HG03432 (cell line): ENCODE data around the gene TNRC18.
"Not testable (repeated sequence)": the region's sequence is repeated elsewhere in the genome, so short reads cannot be mapped to it uniquely, and the experiment has no call there.

ENCODE experiments used
- ATAC-seq: cut with Tn5 transposase; IDR thresholded peaks from one replicate; pipeline ENCODE4 v1.9.1; 2021; ENCODE audit warnings: mild to moderate bottlenecking, moderate library complexity; ENCODE audit not compliant: unreplicated experiment

TNRC18 gene

GRCh38 chr7:5279734-5280133 lies 143.9 kb downstream of the TNRC18 start:
- ATAC-seq: no peak

DNA sequence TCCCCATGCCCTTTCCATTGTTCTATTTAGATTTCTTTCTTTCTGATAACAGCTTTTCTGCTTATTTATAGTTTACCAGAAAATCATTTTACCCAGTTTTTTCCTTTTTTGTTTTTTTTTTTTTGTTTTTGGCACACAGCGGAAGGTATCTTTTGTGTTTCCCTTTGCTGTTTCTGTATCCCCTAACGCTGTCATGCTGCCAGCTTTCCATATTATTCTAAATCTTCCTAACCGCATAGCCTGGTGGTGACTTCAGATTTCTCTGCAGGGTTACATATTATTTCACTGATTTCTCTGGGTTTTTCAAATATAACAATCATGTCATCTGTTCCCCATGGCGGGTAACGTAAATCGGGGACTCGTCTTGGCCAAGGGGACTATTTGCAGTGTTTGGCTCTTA lies 144.9 kb downstream of the TNRC18 start:
- ATAC-seq: no peak

- no peak for ATAC-seq
Observed at GRCh38 chr7:5276611-5277010, 147.0 kb downstream of the TNRC18 start.

- not testable (repeated sequence) for ATAC-seq
Observed at GRCh38 chr7:5276123-5276522, 147.5 kb downstream of the TNRC18 start.

DNA sequence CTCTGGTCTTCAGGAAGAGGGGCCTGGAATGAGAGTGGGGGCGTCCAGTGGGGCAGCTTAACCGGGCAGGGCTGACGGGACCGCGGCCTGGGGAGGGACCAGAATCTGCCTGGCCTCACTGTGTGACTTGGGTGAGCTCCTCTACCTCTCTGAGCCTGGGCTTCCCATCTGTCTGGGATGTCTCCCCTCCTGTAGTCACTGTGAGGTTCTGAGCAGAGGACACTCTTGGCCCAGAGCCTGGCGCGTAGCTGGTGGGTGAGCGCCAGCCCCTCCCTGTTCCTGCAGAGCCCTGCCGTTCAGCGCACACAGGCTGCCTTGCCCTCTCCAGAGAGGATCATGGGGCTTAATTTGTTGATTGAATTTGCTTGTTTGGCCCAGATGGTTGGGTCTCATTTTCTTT lies 148.1 kb downstream of the TNRC18 start:
- ATAC-seq: not testable (repeated sequence)

GRCh38 chr7:5274985-5275431 lies 148.6 kb downstream of the TNRC18 start:
- ATAC-seq: not testable (repeated sequence)

DNA sequence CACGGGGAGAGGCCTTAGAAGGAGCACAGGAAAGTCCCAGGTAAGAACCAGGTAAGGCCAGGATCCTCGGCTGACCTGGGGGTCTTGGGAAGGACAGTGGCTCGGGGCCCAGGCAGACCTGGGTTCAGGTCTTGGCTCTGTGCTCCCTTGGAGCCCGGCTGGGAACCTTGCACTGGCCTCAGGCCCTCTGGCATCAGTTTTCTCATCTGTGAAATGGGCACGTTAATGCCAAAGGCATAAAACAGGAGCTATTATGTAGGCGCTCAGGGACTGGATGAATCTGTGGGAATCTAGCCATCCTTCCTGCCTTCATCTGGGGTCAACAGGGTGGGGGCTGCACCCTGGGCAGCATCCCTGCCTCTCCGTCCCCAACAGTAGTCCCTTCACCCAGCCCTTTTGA lies 149.2 kb downstream of the TNRC18 start:
- ATAC-seq: no peak

DNA sequence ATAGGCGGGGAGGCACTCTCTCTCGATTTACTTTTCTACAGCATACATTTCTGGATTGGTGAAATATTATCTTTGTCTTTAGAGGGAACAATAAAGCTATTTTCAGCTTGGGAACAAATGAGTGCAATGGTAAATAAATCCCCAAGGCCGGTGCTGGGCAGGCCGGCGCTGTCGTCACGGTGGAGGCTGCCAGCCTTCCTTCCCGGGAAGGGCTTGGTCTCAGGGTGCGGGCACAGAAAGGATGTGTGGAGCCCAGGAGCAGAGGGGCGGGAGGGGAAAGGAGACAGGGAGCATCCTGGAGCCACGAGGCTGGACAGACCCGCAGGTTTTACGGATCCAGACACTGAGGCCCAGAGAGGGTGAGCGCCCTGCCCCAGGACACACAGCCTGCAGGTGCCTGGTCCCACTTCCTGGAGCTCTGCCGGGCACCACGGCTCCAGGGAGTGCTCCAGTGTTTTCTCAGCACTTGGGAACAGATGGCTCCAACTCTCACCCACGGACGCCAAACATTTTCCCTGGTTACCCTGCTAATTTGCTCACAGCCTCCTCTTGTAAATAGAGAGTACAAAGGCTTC lies 149.7 kb downstream of the TNRC18 start:
- ATAC-seq: not testable (repeated sequence)

GRCh38 chr7:5270788-5271187 lies 152.8 kb downstream of the TNRC18 start:
- ATAC-seq: no peak

DNA sequence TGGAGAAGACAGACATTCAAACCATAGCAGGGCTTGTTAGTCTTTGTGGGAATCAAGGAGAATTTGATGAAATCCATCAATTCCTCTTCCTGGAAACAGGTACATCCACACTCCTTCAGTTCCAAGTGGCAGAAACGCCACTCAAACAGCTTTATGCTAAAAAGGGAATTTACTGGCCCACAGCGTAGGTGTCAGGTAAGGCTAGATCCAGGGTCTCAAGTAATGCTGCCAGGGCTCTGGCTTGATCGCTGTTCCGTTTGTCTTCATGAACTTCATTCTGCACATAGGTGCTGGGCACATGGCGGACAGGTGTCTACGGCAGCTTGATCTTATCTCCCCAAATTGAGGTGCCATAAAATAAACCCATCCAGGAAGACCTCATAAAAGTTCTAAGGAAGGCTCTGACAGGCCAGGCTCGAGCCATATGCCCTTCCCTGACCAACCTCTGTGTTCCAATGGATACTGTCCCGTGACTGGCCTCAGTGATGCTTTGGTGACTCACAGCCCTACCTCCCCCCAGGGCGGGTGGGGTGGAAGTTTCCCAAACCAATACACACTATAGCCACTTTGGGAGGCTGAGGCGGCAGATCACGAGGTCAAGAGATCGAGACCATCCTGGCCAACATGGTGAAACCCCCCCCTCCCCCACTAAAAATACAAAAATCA lies 153.5 kb downstream of the TNRC18 start:
- ATAC-seq: not testable (repeated sequence)

- not testable (repeated sequence) for ATAC-seq
Observed at GRCh38 chr7:5267829-5268228, 155.8 kb downstream of the TNRC18 start.

DNA sequence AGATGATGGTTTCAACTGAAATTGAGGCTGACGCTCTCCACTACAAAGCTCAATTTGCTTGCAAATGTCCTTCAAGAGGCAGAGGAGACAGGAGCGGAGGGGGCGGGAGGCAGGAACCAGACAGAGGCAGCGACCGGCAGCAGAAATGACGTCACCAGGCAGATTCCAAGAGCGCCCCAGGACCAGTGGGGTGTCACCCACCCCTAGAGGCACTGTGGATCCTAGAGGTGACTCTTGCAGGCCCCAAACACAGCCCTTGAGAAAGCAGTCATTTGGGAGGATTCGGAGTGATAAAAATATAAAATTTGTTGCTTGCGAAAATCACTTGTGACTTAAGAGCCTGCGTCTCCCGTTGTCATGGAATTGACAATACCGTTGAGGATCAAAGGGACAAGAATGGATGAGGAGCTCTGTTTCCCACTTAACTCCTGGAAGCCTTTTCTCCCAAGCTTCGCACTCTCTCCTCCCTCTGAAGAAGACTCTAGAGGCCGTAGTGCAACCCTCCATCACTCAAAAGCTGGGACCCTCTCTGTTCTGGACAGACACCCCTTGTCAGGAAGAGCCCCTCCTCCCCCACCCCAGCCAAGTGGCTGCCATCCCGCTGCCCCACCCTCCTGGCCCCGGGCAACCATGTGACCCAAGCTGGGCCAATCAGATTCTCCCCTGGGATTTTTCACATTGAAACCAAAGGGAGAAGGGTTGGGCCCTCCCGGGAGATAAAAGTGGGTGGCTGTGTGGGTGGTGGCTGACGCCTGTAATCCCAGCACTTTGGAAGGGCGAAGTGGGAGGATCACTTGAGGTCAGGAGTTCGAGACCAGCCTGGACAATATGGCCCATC lies 157.2 kb downstream of the TNRC18 start:
- ATAC-seq: no peak

DNA sequence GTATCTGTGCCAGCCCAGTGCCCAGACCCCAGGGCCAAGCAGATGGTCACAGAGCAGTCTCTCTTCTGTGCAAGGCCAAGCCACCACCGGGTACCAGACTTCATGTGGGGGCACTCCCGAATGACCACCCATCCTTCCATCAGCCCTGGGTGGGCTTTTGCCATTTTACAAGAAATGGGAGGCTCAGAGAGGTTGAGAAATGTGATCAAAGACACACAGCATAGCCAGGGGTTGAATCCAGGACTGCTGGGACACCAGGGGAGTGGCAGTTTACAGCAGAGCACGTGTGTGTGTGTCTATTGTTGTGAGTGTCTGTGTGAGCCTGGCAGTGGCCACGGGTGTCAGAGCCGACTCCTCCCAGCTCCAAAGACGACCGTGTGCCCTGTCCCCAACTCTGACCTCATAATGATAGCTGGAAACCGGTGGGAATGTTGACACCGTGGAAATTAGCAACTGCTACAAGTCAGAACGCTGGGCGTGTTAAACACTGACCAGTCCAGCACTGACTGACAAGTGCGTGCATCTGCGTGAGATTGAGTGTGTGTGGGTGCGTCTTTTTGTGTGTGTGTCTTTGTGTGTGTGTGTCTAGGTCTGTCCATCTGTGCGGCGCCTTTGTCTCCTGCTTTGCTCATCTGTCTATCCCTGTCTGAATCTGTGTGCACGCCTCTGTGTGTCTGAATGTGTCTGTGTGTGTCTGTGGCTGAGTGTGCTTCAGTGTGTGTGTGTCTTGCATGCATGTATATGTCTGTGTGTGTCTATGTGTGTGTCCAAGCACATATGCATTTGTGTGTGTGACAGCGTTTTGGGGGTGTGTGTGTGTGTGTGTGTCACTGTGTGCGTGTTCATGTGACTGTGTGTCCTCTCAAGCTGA lies 158.1 kb downstream of the TNRC18 start:
- ATAC-seq: no peak

GRCh38 chr7:5263066-5263465 lies 160.6 kb downstream of the TNRC18 start:
- ATAC-seq: not testable (repeated sequence)

- not testable (repeated sequence) for ATAC-seq
Observed at GRCh38 chr7:5260530-5261068, 163.0 kb downstream of the TNRC18 start.
